ENCODE results near the gene SPSB1. TPM values are rescaled to one million over a fixed set of nuclear protein-coding genes. Genes with fewer than 3 reads are reported as not detected.
A peak's percentile ranks its signal among the peaks of the same experiment; 100 is the strongest.

Gene SPSB1
- total RNA-seq, 1 experiment from 2014 or later = 34.0 TPM

DNA sequence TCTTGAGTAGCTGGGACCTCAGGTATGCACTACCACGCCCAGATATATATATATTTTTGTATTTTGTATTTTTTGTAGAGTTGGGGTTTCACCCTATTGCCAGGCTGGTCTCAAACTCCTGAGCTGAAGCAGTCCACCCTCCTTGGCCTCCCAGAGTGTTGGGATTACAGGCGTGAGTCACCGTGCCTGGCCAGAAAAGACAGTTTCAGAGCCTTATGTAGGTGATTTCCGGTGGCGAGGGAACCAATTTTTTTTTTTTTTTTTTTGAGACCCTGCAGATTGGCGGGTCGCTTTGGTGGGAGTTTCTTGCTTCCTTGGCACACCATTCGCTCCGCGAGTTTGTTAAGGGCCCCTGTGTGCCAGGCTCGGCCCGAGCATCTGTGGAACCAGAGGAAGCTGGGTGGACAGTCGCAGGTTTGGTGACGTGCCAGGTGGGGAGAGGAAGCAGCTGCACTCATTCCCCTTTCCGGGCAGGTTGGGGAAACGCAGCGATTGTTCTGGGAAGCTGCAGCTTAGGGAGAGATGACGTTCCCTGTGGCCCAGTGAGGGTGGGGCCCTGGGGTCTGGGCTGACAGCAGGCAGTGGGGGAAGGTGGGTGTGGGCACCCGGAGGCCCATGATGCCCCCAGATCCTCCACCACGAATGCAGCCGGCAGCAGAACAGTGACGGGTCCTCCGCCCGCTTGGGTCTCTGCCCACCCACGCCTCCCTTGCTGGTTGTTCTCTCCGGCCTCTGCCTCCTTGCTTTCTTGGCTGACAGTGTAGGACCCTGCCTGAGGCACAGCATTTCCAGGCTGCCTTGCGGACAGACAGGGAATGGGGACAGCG lies 25.1 kb downstream of the SPSB1 start:
- peak; percentile 32 for DNase-seq (ENCODE audit: low read depth)

- DNase-seq (ENCODE audit: low read depth) = no peak
These were observed 26.6 kb downstream of the SPSB1 start for GRCh38 chr1:9319208-9319788.

GRCh38 chr1:9319789-9320519 lies 27.3 kb downstream of the SPSB1 start:
- no peak for DNase-seq (ENCODE audit: low read depth)

GRCh38 chr1:9320520-9321479 lies 28.1 kb downstream of the SPSB1 start:
- no peak for DNase-seq (ENCODE audit: low read depth)

- no peak for DNase-seq (ENCODE audit: low read depth)
These were observed 28.8 kb downstream of the SPSB1 start for GRCh38 chr1:9321480-9321849.

DNA sequence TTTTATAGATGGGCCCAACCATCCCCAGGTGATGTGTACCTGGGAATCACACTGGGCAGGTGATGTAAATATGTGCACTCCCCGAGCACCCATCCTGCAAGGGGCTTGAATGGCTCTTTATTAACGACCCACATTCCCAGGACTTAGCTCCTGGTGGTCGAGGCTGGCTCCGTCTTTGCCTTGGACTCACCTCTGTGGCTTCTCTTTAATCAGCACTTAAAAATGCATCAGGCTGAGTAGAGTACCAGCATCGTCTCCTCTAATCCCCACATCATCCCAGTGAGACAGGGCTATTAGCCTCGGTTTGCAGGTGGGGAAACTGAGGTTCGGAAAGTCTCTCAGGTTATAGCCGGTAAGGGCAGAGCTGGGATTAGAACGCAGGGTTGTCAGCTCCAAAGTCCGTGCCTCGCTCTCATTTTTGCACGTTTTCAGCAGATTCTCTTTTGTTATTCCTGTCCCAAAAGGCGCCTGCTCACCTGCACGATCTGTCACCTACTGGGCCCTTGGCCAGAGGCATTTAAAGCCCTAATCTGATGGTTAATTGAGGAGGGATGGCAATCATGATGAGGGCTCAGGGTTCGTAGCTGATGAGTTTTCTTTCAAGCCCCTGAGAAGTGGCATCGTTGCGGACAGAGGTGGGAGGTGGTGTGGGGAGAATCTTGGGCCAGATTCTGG lies 29.4 kb downstream of the SPSB1 start:
- no peak for DNase-seq (ENCODE audit: low read depth)

DNA sequence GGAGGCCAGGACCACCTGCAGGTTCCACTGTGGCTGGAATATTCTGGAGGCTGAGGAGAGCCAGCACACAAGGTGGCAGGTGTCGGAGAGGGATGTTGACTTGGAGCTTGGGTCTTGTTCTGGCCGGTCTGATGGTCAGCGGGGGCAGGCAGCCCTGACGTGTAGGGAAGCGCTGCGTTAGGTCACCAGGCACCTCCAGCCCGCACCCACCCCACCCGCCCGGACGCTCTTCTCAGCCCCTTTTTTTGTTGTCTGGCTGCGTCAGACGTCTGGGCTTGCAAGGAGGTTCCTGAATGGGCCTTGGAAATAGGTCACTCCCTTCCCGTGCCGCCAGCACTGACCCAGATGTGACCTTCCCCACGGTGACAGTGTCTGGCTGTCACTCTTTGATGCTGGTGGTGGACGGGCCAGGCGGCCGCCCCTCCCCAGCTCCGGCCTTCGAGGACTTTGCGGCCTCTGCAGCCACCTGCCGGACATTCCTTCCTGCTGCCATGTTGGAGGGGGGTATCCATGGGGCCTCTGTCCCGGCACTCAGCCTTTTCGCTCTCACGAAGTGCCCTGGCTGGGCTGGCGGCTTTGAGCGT lies 30.1 kb downstream of the SPSB1 start:
- DNase-seq (ENCODE audit: low read depth) = no peak

DNA sequence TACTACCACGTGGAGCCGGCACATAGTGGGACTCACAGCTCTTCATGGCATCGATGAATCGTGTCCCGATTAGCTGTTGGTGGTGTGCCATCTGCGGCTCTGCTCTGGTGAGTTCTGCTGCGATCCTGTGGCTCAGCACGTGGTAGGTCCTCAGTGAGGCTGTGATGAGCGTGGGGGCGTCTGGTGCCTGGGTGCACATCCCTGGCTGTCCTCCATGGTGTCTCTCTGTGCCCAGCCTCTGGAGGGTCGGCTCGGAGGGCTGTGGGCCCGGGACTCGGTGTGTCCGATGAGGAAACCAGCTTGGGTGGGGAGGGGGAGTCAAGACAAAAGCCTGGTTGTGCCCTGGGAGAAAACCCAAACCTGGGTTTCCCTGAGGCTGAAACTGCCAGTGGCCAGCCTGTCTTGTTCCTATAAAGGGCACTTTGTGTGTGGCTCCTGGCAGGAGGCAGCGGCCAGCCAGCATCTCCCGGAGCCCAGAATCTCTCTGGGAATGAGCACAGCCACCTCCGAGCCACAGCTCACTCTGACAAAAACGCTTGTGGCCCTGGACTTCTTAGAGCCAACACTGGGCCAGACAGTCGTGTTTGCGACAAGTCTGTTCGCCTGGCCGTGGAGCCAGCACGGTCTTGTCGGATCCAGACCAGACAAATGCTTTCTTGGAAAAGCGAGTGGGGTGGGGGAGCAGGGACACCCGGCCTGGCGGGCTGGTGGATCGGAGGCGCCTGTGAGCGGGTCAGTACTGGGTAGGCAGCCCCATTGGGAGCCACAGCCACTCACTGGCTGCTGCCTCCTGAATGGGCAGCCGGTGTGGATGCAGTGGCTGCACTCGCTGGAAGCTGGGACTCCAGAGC lies 31.8 kb downstream of the SPSB1 start:
- no peak for DNase-seq (ENCODE audit: low read depth)

GRCh38 chr1:9326596-9326995 lies 33.9 kb downstream of the SPSB1 start:
- DNase-seq (ENCODE audit: low read depth) = peak; percentile 82

GRCh38 chr1:9328201-9328600 lies 35.5 kb downstream of the SPSB1 start:
- DNase-seq (ENCODE audit: low read depth) = no peak

- no peak for DNase-seq (ENCODE audit: low read depth)
These were observed 36.0 kb downstream of the SPSB1 start for GRCh38 chr1:9328715-9329114.

- no peak for DNase-seq (ENCODE audit: low read depth)
These were observed 38.3 kb downstream of the SPSB1 start for GRCh38 chr1:9331016-9331415.

DNA sequence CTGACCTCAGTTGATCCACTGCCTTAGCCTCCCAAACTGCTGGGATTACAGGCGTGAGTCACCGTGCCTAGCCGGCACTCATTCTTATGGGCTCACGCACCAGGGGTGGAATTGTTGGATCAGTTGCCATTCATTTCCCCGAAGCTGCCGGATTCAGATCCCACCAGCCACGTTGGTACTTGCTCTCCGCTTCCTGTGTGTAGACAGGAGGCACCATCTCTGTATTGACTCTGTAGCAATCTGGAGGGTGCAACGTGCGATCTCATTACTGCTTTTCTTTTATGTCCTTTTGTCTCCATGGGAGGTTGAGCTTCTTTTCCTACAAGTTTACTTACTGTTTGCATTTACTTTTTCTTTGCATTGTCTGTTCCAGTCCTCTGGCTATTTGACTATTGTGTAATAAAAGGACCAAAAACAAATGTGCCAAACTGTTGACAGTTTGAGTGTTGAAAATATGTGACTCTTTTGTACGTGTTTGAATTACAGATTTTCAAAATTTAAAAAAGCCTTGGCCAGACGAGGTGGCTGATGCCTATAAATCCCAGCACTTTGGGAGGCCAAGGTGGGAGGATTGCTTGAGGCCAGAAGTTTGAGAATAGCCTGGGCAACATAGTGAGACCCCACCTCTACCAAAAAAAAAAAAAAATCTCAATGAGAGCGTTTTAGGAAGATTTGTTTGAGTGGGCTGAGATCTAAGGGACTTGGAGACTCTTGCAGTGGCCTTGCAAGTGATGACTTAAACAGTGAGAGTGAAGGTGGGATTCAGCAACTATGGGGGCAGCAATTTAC lies 39.1 kb downstream of the SPSB1 start:
- DNase-seq (ENCODE audit: low read depth) = peak; percentile 33

- no peak for DNase-seq (ENCODE audit: low read depth)
These were observed 39.9 kb downstream of the SPSB1 start for GRCh38 chr1:9332513-9333143.

- no peak for DNase-seq (ENCODE audit: low read depth)
These were observed 45.9 kb downstream of the SPSB1 start for GRCh38 chr1:9338397-9339246.

DNA sequence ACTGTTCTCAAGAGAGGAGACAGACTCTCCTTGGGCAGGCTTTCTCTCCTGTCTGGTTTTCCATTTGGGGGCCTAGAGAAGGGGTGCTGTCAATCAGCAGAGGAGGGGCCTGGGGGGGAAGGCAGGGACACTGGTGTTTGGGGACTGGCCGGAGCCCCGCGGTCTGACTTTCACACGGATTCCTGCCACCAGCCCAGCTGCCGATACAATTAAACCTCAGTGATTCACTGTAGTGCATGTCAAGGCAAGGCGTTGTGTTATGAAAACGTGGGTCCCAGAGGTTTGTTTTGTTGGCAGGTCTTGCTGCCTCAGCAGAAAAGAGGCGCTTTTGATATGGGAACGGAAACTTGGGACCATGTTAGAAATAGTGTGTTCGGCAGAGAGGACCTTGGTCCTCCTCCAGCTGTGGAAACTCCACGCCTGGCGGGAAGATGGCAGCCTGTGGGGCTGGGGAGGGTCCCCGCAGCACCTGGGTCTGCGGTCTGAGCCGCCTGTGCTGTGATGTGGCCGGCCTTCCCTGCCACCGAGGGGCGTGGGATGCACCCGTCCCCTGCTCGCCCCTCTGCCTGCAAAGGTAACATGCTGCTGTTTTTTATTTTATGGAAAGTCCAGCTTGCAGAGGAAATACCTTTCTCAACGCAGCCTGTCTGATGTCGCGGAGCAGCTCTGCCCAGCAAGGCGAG lies 47.6 kb downstream of the SPSB1 start:
- no peak for DNase-seq (ENCODE audit: low read depth)

DNA sequence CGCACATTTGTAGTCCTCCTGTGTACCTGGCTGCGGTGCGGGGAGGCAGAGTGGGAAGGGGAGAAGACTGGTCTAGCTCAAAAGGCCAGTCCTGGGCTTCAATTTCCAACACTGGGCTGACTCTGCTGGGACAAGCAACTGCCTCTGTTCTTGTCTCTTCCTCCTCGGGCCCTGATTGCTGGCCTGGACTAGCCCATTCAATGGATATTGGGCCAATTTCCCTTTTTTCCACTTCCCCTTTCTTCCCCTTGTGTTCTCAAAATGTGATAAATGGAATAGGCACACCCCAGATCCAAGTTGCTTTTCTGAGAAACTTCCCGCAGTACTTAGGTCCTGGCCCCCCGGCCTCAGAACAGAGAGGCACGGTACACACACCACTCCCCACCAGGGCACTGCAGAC lies 48.2 kb downstream of the SPSB1 start:
- no peak for DNase-seq (ENCODE audit: low read depth)

Measured in LHCN-M2 (cell line).